Umbilical cord (tissue), 2 donors: Measurements from ENCODE around the gene GPHN. TPM values are rescaled to one million over a fixed set of nuclear protein-coding genes. Genes with fewer than 3 reads are reported as not detected.

Experiments
- DNase-seq: peaks from one replicate; pipeline ENCODE4 v3.0.0-alpha.2; 2015; ENCODE audit warnings: low spot score
- total RNA-seq: library from RNA; depleted of rRNA; stranded (reverse); fragments of >200 nt; gene quantifications from one replicate; pipeline ENCODE4 v1.2.3, GENCODE V29; 2014; ENCODE audit warnings: low replicate concordance; ENCODE audit not compliant: insufficient read depth

GPHN gene
- total RNA-seq, result 15.4 TPM

GRCh38 chr14:66507722-66508546 is at the start of gene GPHN:
TSS of gene GPHN (plus strand) at chr14:66508147.
- DNase-seq, result peak; percentile 99

- no peak for DNase-seq
Measured at GRCh38 chr14:66459603-66460002, 48.3 kb upstream of the GPHN start.

GRCh38 chr14:66464261-66464660 is 43.7 kb upstream of the GPHN start:
- no peak for DNase-seq

GRCh38 chr14:66468778-66469367 is 39.1 kb upstream of the GPHN start:
- DNase-seq, result no peak

- no peak for DNase-seq
Measured at GRCh38 chr14:66471584-66471983, 36.4 kb upstream of the GPHN start.

- DNase-seq, result no peak
Measured at GRCh38 chr14:66472251-66472650, 35.7 kb upstream of the GPHN start.

GRCh38 chr14:66473223-66473622 is 34.7 kb upstream of the GPHN start:
- DNase-seq, result no peak

- DNase-seq, result no peak
Measured at GRCh38 chr14:66476964-66477363, 31.0 kb upstream of the GPHN start.

GRCh38 chr14:66477567-66477966 is 30.4 kb upstream of the GPHN start:
- no peak for DNase-seq

GRCh38 chr14:66482873-66483272 is 25.1 kb upstream of the GPHN start:
- DNase-seq, result no peak

- DNase-seq, result no peak
Measured at GRCh38 chr14:66483322-66483721, 24.6 kb upstream of the GPHN start.

- no peak for DNase-seq
Measured at GRCh38 chr14:66485029-66485428, 22.9 kb upstream of the GPHN start.

GRCh38 chr14:66485910-66486421 is 22.0 kb upstream of the GPHN start, which contains the start of gene CCDC196:
TSS of gene CCDC196 (plus strand) at chr14:66486371. CDS start at chr14:66486503, 132 bp downstream.
- no peak for DNase-seq

- DNase-seq, result no peak
Measured at GRCh38 chr14:66487164-66487563, 20.8 kb upstream of the GPHN start.

- no peak for DNase-seq
Measured at GRCh38 chr14:66490143-66491111, 17.5 kb upstream of the GPHN start.

- DNase-seq, result no peak
Measured at GRCh38 chr14:66493750-66494149, 14.2 kb upstream of the GPHN start.

GRCh38 chr14:66495218-66496098 is 12.5 kb upstream of the GPHN start:
- DNase-seq, result peak; percentile 80

- DNase-seq, result no peak
Measured at GRCh38 chr14:66496188-66496807, 11.6 kb upstream of the GPHN start.

- DNase-seq, result no peak
Measured at GRCh38 chr14:66496911-66497310, 11.0 kb upstream of the GPHN start.

GRCh38 chr14:66498311-66498710 is 9.6 kb upstream of the GPHN start:
- DNase-seq, result no peak
